Endothelial cell of umbilical vein (primary cell): ENCODE measurements around the gene AMN1. TPM values are rescaled to one million over a fixed set of nuclear protein-coding genes. Genes with fewer than 3 reads are reported as not detected.

Experiments used
- BruUV-seq: library from RNA; stranded (reverse); fragments of 400-500 nt; replicated peaks from 2 replicates; lab custom pipeline; 2021; lab: Mats Ljungman, UMichigan
- CTCF ChIA-PET: fragments of 300-600, 350-600 bp; sonication (Branson Sonifier 250); formaldehyde crosslinking; loops from one replicate; lab custom pipeline; 2021; ENCODE audit warnings: antibody characterized with exemption, inconsistent platforms; lab: Charles Lee
- POLR2A ChIA-PET: fragments of 300-600, 350-600 bp; sonication (Branson Sonifier 250); formaldehyde crosslinking; loops from one replicate; lab custom pipeline; 2021; ENCODE audit warnings: antibody characterized with exemption, inconsistent platforms; lab: Charles Lee
- DNase-seq: peaks from one replicate; pipeline ENCODE4 v3.0.0-alpha.2; 2011; ENCODE audit warnings: low read depth, low spot score
- FAIRE-seq: peaks from 2 replicates; lab custom pipeline; 2011; peaks lifted over from hg19 to GRCh38; lab: Jason Lieb, UNC
- H2AFZ ChIP-seq: 2 replicates; pipeline ENCODE4 v1.6.0; 2012; ENCODE audit warnings: low read depth, low read length, control low read depth, inconsistent platforms
- H3K27ac ChIP-seq: 2 replicates; pipeline ENCODE4 v1.5.1; 2011; ENCODE audit warnings: low read depth, mild to moderate bottlenecking, control low read depth, low read length, moderate library complexity; ENCODE audit not compliant: insufficient read depth
- H3K27me3 ChIP-seq, 2 experiments: 2 replicates each; pipeline versions ENCODE4 v1.6.0 to v1.6.1; 2011; ENCODE audit warnings: low read length in 2 of 2, mixed read lengths in 1 of 2; ENCODE audit not compliant: control insufficient read depth in 2 of 2, insufficient read depth in 2 of 2
- H3K36me3 ChIP-seq, 2 experiments: 2 replicates in 1 of 2; 3 replicates in 1 of 2; pipeline ENCODE4 v1.5.1; 2011; ENCODE audit warnings: low read length in 2 of 2, mild to moderate bottlenecking in 1 of 2, moderate library complexity in 1 of 2; ENCODE audit not compliant: control insufficient read depth in 2 of 2, insufficient read depth in 2 of 2; ENCODE audit errors: extremely low read depth in 1 of 2
- H3K4me1 ChIP-seq: 3 replicates; pipeline ENCODE4 v1.5.1; 2011; ENCODE audit warnings: mild to moderate bottlenecking, low read length; ENCODE audit not compliant: control insufficient read depth, insufficient read depth; ENCODE audit errors: extremely low read depth
- H3K4me2 ChIP-seq: 2 replicates; pipeline ENCODE4 v1.6.1; 2011; ENCODE audit warnings: low read length, control low read depth, mixed read lengths; ENCODE audit not compliant: insufficient read depth
- H3K4me3 ChIP-seq, 3 experiments: fragments of 200-600 bp in 1 of 3; sonication (generic), shearing (Covaris generic) in 1 of 3; replicated peaks in 1 of 3; 2 replicates each; pipeline ENCODE4 v1.5.1; 2011 to 2016; ENCODE audit warnings: control low read depth in 3 of 3, low read length in 3 of 3, mild to moderate bottlenecking in 2 of 3, inconsistent platforms in 1 of 3, low read depth in 1 of 3, moderate library complexity in 1 of 3; ENCODE audit not compliant: insufficient read depth in 1 of 3
- H3K79me2 ChIP-seq: 2 replicates; pipeline ENCODE4 v1.6.0; 2012; ENCODE audit warnings: low read length, inconsistent platforms; ENCODE audit not compliant: control insufficient read depth, insufficient read depth
- H3K9ac ChIP-seq: replicated peaks from 2 replicates; pipeline ENCODE3; 2011; ENCODE audit warnings: low read length, control low read depth; ENCODE audit not compliant: insufficient read depth; ENCODE audit errors: extremely low read depth
- H3K9me1 ChIP-seq: replicated peaks from 3 replicates; pipeline ENCODE4 v1.6.0; 2011; ENCODE audit warnings: mild to moderate bottlenecking, low read length; ENCODE audit not compliant: control insufficient read depth, insufficient read depth; ENCODE audit errors: extremely low read depth
- H3K9me3 ChIP-seq: replicated peaks from 2 replicates; pipeline ENCODE4 v1.5.1; 2012; ENCODE audit warnings: low read length, inconsistent platforms; ENCODE audit not compliant: control insufficient read depth, insufficient read depth
- H4K20me1 ChIP-seq: replicated peaks from 2 replicates; pipeline ENCODE3; 2011; ENCODE audit warnings: mild to moderate bottlenecking, low read length; ENCODE audit not compliant: control insufficient read depth, insufficient read depth; ENCODE audit errors: extremely low read depth
- CTCF ChIP-seq, 2 donors: IDR thresholded peaks; 1 replicate in 1 of 2; 2 replicates in 1 of 2; pipeline ENCODE4 v1.5.1; 2011; ENCODE audit warnings: low read length in 2 of 2, mild to moderate bottlenecking in 2 of 2, moderate library complexity in 2 of 2, control low read depth in 1 of 2, inconsistent platforms in 1 of 2, low read depth in 1 of 2; ENCODE audit not compliant: insufficient read depth in 1 of 2; ENCODE audit errors: extremely low read depth in 1 of 2
- EZH2 ChIP-seq: IDR thresholded peaks from 2 replicates; pipeline ENCODE4 v1.6.1; 2012; ENCODE audit warnings: borderline replicate concordance, low read depth, mild to moderate bottlenecking, moderate library complexity, low read length, inconsistent platforms; ENCODE audit not compliant: severe bottlenecking
- FOS ChIP-seq: IDR thresholded peaks from 2 replicates; pipeline ENCODE4 v1.6.1; 2011; ENCODE audit warnings: mild to moderate bottlenecking, low read length, moderate library complexity, borderline replicate concordance; ENCODE audit not compliant: insufficient read depth
- GATA2 ChIP-seq: IDR thresholded peaks from 2 replicates; pipeline ENCODE4 v1.7.0; 2011; ENCODE audit warnings: low read depth, mild to moderate bottlenecking, moderate library complexity, mixed read lengths, low read length; ENCODE audit not compliant: insufficient read length, insufficient read depth
- JUN ChIP-seq: IDR thresholded peaks from 2 replicates; pipeline ENCODE4 v1.6.1; 2011; ENCODE audit warnings: borderline replicate concordance, low read depth; ENCODE audit not compliant: insufficient read length, insufficient read depth
- MAX ChIP-seq: IDR thresholded peaks from 2 replicates; pipeline ENCODE4 v1.6.1; 2011; ENCODE audit not compliant: insufficient read depth, insufficient read length
- MYC ChIP-seq: IDR thresholded peaks from one replicate; pipeline ENCODE4 v1.6.1; 2011; ENCODE audit warnings: mild to moderate bottlenecking, low read depth, low read length
- POLR2A ChIP-seq: IDR thresholded peaks from 2 replicates; pipeline ENCODE4 v1.6.1; 2012; ENCODE audit warnings: low read depth, mild to moderate bottlenecking, control low read depth, low read length
- POLR2AphosphoS5 ChIP-seq: IDR thresholded peaks from 2 replicates; pipeline ENCODE4 v1.6.1; 2012; ENCODE audit warnings: low read depth, mild to moderate bottlenecking, control low read depth, low read length, moderate library complexity; ENCODE audit not compliant: insufficient read depth
- dilution Hi-C: fragments of 300-500 bp; cut with MboI; formaldehyde crosslinking; loops from one replicate; pipeline ENCODE4 v1.15.0; 2019; ENCODE audit warnings: low sequenced_read_pairs; ENCODE audit not compliant: extremely low pct_ligation_motif_present
- intact Hi-C: fragments of 100-400 bp; cut with micrococcal nuclease; formaldehyde crosslinking; loops from one replicate; pipeline ENCODE4 v1.10.0; 2022
- polyA plus RNA-seq, 4 experiments: library from polyadenylated mRNA; depleted of rRNA in 3 of 4; stranded (reverse) in 3 of 4; unstranded in 1 of 4; fragments of >200 nt; gene quantifications; 2 replicates each; pipeline versions ENCODE4 v1.2.1 to v1.2.3, GENCODE V29; 2011 to 2012; ENCODE audit warnings: missing spikeins in 1 of 4
- total RNA-seq: library from RNA; stranded (reverse); gene quantifications from 2 replicates; pipeline ENCODE4 v1.2.3, GENCODE V29; 2021

AMN1 gene
- total and polyA plus RNA-seq, 2 donors (not counting 3 experiments of a cell fraction or from before 2014, with no cell fraction given) = 8.5 to 18.0 TPM

GRCh38 chr12:31629756-31630732 is 98.8 kb downstream of the AMN1 start:
- CTCF ChIA-PET = interaction anchor here (0.9 to 1.0 kb wide), 3 partner anchors 33 to 227 kb away, joined by 3 to 4 read pairs (median 3); no protein-coding TSS in a partner anchor
- POLR2A ChIA-PET = interaction anchor here (0.5 to 0.7 kb wide), 2 partner anchors 39 to 138 kb away, joined by 3 to 8 read pairs; partner anchors contain the start of gene DENND5B
- TF ChIP-seq MYC = no peak
- TF ChIP-seq FOS = no peak
- no peak for TF ChIP-seq POLR2A
- no peak for TF ChIP-seq EZH2
- no peak for TF ChIP-seq CTCF (IDR thresholded peaks at IDR 0.05; ENCODE audit: extremely low read depth in 1 of 2, insufficient read depth in 1 of 2, low read depth in 1 of 2, low read length in 2 of 2)
- TF ChIP-seq MAX = no peak
- no peak for TF ChIP-seq GATA2
- TF ChIP-seq JUN = no peak
- TF ChIP-seq POLR2AphosphoS5 = no peak
- Histone ChIP-seq H2AFZ (no peak overlapping the region), H3K9me3 (no peaks in the 10 kb centered on the region), H3K4me3 (no peak overlapping the region), H3K27ac (no peak overlapping the region), H3K9me1 (no peaks in the 10 kb centered on the region), H3K4me1 (peaks cover 5% of the 10 kb centered on the region), H3K4me2 (no peak overlapping the region), H3K79me2 (no peaks in the 10 kb centered on the region), H3K36me3 (no peaks in the 10 kb centered on the region), H3K9ac (no peak overlapping the region), H3K27me3 (no peaks in the 10 kb centered on the region), H4K20me1 (no peaks in the 10 kb centered on the region)
- dilution Hi-C loops = no loop called here
- FAIRE-seq (peak; percentile 43), DNase-seq (peak; percentile 77)
- no TSS peak for BruUV-seq
- intact Hi-C loops = no loop called here
